ENCODE results near the gene FMO5.
"Not testable (repeated sequence)": the region's sequence is repeated elsewhere in the genome, so short reads cannot be mapped to it uniquely, and the experiment has no call there.

FMO5 gene

GRCh38 chr1:147204080-147204479, 21.1 kb downstream of the FMO5 start:
- DNase-seq, result no peak

- DNase-seq, result no peak
Measured at GRCh38 chr1:147202576-147202975, 22.6 kb downstream of the FMO5 start.

GRCh38 chr1:147201786-147202185, 23.4 kb downstream of the FMO5 start:
- no peak for DNase-seq

GRCh38 chr1:147201276-147201675, 23.9 kb downstream of the FMO5 start:
- DNase-seq, result no peak

GRCh38 chr1:147197324-147197723, 27.8 kb downstream of the FMO5 start:
- not testable (repeated sequence) for DNase-seq

- no peak for DNase-seq
Measured at GRCh38 chr1:147189514-147189913, 35.6 kb downstream of the FMO5 start.

- no peak for DNase-seq
Measured at GRCh38 chr1:147185432-147185831, 39.7 kb downstream of the FMO5 start.

GRCh38 chr1:147177611-147178380, 47.3 kb downstream of the FMO5 start:
- no peak for DNase-seq

- DNase-seq, result peak; percentile 87 to 91
Measured at GRCh38 chr1:147172168-147173016, 52.7 kb downstream of the FMO5 start, which contains the start of gene PRKAB2. Gene PRKAB2 (minus strand): TSS chr1:147172470. CDS start chr1:147172144, 326 bp downstream.

- no peak for DNase-seq
Measured at GRCh38 chr1:147171399-147172167, 53.6 kb downstream of the FMO5 start.

- no peak for DNase-seq
Measured at GRCh38 chr1:147169840-147170674, 55.1 kb downstream of the FMO5 start.

- no peak for DNase-seq
Measured at GRCh38 chr1:147169171-147169570, 56.0 kb downstream of the FMO5 start.

- no peak for DNase-seq
Measured at GRCh38 chr1:147168626-147169058, 56.5 kb downstream of the FMO5 start.

GRCh38 chr1:147167365-147167764, 57.8 kb downstream of the FMO5 start:
- no peak for DNase-seq

GRCh38 chr1:147163019-147163418, 62.1 kb downstream of the FMO5 start:
- DNase-seq, result no peak

- no peak for DNase-seq
Measured at GRCh38 chr1:147162093-147162492, 63.0 kb downstream of the FMO5 start.

- DNase-seq, result not testable (repeated sequence)
Measured at GRCh38 chr1:147157116-147157515, 68.0 kb downstream of the FMO5 start.

- no peak for DNase-seq
Measured at GRCh38 chr1:147156642-147157041, 68.5 kb downstream of the FMO5 start.

- DNase-seq, result no peak
Measured at GRCh38 chr1:147152772-147153171, 72.4 kb downstream of the FMO5 start.

- no peak for DNase-seq
Measured at GRCh38 chr1:147151244-147151643, 73.9 kb downstream of the FMO5 start.

- no peak for DNase-seq
Measured at GRCh38 chr1:147142886-147143285, 82.3 kb downstream of the FMO5 start.

All from stimulated activated CD4-positive, alpha-beta T cell treated with anti-CD3 and anti-CD28 coated beads, Interleukin-2, amount 100 ng/mL, for 48 hours (primary cell).